Dermis microvascular lymphatic vessel endothelial cell (primary cell): ENCODE data around the gene AKAP13. TPM values are rescaled to one million over a fixed set of nuclear protein-coding genes. Genes with fewer than 3 reads are reported as not detected.

Source experiments
- DNase-seq, 2 donors: peaks; one replicate each; pipeline versions ENCODE4 v3.0.0 to v3.0.0-alpha.2; 2010; ENCODE audit warnings: low read depth in 2 of 2
- total RNA-seq: library from RNA; depleted of rRNA; stranded (reverse); fragments of >200 nt; gene quantifications from 2 replicates; pipeline ENCODE4 v1.2.1, GENCODE V29; 2014

AKAP13 gene
- total RNA-seq, 1 donor from 2014 or later, result 54.7 TPM

DNA sequence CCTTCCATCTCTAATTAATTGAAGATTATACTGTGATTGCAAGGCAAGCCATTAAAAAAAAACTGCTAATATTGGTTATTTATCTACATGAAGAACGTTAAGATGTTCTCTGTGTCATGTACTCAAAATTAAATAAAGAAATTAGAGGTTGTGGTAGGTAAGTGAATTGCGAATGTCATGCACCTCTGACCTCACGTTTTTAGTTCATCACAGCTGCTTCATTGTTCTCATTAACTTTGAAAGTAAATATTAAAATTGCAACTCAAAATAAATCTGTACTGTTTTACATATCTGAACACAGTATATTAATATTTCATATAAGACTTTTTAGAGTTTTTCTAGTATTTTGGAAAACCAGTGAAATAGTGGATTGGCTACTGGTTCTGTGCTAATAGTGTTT is 320.4 kb downstream of the AKAP13 start:
- DNase-seq, result no peak

DNA sequence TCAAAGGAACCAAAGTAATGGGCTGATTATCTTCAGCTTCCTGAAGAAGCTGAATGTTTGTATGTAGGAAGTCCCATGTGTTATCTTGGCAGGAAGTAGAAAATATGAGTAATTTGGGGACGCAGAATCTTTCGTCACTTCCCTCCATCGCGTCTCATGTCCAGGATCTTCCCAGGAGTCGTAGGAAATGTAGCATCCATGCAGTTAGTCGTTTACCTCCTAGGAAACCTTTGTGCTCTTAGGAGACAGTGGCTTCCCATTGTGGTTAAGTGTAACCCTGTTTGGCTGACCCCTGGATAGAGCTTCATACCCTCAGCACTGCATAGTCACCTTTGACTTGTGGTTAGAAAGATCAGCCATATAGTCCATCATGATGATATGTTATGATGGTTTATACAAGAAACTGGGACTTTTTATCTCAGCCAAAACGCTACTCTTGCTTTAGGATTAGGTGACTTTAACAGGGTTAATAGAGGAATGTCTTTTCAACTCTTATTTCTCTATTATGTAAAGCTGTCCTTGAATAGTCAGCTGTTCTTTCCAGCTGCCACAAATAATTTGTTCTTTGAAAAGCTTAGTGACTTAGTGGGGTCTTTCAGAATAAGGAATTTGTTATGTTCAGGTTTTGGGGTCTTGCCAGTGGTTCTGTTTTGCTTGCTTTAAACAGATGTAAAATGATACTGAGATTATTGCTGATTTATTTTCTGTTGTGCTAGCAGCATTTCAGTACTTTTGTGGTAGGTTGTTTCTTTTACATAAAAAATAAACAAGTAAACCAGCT is 322.1 kb downstream of the AKAP13 start:
- peak in 1 of 2 donors; percentile 73 for DNase-seq

DNA sequence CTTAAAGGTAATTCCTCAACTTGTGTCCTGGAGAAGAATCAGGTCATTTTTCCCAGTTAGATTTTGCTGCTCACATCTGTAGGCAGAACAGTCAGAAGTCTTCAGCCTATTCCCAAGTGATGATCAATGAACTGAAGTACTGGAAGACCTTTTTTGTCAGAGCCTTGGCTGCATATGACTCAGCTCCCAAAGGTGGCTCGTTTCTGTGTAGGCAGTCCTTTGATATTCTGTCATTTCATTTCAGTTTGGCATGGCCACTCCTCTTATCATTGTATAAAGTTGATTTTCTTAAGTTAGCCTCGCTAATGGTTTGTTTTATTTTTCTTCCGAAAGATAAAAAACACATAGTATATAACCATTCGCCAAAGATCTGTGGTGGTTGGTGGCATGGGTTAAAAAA is 323.7 kb downstream of the AKAP13 start:
- DNase-seq, result no peak

DNA sequence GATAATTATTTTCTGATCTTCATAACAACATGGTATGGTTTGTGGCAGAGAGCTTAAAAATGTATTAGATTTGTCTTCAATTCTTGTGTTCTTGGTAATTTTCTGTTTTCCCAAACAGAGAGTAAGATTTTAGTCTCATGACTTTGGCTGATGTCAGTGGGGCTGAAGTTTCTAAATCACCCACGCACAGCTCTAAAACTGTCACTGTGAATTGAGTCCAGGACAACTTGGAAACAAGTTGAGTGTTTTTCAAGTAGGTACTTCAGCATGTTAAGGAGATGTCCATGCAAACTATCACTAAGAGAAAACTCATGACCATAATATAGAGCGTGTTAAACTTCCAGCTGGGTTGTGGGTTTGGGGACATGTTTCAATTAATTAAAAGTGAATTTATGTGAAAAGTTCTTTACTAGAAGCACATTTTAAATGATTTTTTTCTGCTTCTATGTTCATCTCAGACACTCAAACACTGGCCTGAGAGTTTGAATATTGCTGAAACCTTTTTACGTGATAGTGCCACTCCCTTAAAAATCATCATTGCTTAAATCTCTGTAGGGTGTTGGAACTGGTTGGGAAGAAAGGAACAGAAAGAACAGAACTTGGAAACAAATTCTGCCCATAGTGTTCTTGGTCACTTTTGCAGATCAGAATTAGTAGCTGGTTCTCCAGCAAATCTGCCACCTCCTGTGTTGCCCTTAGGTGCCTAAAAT is 324.5 kb downstream of the AKAP13 start:
- DNase-seq, result no peak

DNA sequence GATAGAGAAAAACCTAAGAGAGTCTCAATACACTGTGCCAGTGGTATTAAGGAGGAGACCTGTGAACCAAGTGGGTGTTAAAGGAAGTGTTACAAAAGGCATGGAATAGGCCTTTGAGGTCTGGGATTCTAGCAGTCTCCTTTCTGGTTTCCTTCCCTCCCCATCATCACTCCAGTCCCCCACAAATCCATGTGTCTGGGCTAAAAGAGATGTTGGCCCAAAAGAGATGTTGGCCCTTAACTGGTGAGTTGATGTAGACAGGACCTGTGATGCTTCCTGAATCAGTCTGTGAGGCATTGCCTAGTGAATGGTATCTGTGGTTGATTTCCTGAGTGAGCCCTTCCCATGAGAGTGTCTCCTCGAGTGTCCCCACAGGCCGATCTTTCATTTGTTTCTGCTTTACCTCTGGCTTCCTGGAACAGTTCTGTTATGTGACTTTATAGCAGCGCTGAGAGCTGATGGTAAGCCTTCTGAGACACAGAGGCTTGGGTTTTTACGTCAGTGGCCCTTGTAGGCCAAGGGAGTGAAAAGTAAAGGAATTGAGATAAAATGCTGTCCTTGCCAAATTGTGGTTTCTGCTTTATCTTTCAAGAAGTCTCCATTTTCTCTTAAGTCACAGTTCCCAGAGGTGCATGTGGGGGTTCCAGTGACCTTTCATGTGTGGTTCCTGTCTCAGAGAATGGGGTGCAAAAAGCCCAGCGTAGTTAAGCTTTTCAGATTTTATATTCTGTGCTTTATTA is 326.5 kb downstream of the AKAP13 start:
- DNase-seq, result peak in 1 of 2 donors; percentile 56

DNA sequence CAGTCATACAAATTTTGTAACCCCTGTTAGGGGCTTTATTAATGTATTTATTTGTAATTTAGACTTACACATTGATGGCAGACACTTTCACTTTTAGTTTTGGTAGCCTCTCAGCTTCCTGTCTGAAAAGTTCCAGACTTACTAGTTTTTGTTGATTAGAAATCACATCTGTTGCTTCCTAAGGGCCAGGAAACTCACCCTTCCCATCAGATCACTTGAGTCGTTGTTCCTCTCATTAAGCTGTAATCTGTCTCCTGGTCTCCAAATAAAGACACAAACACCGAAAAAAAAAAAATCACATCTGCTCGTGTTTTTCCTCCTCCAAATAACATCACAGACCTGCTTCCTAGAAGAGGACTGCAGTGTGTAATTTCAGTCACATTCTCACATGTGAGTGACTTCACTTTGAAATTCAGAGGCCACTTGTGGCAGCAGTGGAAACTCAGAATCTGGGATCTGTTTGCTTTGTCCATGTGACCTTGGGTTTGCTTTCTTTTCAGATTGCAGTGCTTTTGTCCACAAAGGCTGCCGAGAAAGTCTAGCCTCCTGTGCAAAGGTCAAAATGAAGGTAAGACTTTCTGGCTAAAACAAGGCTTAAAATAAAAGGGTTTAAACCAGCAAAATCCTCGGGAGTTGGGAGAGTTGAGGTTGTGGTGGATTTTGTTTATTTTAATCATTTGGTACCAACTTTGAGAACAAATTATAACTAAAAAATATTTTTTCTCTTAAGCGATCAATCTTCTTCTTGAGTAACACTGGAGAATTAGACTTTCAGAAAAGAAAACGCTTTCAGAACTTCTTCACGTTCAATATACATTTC is 327.3 kb downstream of the AKAP13 start:
- peak; percentile 21 to 84 for DNase-seq

DNA sequence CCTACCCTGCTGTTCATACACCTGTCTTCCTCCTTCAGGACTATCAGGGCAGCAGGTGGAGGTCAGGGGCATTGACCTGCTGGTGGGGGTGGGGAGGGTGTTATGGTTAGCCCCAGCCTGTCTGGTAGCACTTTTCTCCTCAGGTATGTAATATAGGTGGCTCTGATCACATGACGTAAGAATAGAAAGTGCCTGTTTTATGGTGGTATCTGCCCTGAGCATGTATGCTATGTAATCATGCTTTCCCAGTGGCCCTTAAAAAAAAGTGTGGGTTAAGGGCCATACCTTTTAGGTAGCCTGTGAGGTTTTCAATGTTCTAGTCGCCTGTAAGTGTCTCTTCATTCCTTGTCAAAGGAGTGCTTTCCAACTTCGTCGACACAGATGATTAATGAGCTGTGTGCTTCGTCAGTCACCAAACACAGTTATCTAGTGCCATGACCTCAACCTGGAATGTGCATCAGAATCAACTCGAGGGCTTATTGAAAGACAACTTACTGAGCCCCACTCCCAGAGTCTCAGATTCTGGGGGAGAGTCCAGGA is 328.1 kb downstream of the AKAP13 start:
- DNase-seq, result no peak

DNA sequence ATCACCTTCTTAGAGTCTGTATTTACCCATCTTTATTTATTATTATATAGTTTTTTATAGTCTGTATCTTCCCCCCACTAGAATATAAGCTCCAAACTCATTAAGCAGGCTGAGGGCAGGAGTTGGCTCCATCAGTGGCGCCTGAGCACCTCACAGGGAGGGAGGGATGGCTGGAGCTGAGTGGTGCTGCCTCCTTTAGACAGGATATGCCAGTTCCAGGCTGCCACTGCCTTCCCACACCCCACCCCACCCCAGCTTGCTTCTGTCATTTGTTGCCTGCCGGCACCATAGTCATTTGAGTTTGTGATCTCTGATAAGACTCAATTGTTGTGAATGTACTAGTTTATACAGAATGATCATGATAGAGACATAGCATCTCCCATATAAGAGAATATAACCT is 328.8 kb downstream of the AKAP13 start:
- no peak for DNase-seq

DNA sequence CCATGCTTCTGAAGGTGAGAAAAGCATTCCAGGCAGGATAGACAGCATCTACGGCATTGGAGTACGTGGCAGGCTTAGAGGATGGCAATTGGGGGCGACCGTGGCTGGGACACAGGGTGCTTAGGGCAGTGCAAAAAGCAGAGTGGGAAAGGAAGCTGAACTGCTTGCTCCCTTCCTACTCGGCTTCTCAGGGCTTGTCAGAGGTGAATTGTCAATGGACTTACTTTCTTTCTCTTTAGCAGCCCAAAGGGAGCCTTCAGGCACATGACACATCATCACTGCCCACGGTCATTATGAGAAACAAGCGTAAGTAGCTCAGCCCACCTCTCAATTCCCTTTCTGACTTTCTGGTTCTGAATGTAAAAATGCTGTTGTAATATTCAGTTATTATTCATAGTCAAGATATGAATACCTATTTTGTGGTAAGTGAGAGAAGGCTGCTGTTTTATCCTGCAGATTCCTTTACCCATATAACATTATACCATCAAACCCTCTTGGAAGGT is 330.0 kb downstream of the AKAP13 start:
- no peak for DNase-seq

DNA sequence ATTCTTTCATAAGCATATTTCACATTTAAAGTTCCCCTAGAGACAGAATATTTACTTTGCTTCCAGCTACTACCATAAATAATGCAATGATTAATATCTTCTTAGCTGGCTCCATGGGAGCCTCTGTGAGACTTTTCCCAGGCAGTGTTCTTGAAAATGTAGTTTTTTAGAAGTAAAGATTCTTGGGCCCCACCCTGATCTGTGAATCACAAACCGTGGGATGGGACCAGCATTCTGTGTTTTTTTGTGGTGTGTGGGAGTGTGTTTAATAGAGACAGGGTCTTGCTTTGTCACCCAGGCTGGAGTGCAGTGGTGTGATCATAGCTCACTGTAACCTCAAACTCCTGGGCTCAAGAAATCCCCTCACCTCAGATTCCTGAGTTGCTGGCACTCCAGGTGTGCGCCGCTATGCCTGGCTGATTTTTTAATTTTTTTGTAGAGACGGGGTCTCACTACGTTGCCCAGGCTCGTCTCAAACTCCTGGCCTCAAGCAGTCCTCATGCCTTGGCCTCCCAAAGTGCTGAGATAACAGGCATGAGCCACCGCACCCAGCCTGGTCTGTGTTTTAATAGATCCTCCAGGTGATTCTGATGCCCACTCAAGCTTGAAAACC is 331.3 kb downstream of the AKAP13 start:
- DNase-seq, result no peak

DNA sequence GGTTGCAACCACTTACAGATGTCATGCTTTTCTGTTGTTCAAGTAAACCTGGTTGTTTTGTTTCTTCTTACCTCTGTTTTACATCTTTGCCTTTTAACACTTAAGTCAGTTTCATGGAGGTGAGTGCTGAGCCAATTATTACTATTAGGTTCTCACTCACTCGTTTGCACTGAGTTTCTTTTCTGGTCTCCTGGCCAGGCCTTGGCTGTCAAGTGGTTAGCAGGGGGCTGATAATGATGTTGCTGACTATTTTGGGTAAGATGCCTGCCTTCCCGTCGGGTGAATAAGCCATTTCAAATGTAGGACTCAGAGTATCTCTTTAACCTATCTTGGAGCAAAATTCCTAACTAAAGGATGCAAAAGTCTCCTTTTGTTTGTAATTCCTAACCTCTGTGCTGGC is 335.9 kb downstream of the AKAP13 start:
- no peak for DNase-seq

DNA sequence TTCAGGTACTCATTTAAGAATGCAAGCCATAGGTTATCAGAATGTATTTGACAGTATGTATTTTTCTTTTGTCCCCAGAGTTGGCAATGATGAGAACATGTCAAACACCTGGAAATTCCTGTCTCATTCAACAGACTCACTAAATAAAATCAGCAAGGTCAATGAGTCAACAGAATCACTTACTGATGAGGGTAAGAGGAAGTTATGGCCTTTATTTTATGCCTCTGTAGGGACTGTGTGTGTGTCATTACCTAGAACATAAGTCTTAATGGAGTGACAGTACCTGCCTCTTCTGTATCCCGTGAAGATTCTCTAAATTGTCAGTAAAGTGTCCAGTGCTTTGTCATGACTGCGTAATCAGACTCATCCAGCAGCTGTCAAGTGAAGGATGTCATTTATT is 336.8 kb downstream of the AKAP13 start:
- no peak for DNase-seq

DNA sequence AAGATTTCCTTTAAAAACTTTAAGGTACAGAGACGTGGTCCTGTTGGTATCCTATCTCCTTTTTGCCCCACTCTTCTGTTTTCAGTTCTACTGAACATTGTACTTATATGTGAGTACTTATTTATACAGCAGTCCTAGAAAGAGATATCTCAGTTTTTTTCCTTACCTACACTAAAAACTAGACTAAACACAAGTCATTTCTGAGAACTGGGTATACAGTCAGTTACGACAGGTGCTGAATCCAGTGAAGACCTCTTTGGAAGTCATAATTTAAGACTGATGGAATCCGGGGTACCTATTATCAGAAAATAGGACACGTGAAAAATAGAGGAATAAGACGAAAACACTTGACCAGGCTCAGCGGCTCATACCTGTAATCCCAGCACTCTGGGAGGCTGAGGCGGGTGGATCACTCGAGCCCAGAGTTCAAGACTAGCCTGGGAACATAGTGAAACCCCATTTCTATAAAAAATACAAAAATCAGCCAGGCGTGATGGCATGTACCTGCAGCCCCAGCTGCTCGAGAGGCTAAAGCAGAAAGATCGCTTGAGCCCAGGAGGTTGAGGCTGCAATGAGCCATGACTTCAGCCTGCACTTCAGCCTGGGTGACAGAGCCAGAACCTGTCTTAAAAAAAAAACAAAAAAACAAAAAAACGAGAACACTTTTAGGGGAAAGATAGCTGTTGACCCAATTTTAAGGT is 338.0 kb downstream of the AKAP13 start:
- DNase-seq, result no peak

DNA sequence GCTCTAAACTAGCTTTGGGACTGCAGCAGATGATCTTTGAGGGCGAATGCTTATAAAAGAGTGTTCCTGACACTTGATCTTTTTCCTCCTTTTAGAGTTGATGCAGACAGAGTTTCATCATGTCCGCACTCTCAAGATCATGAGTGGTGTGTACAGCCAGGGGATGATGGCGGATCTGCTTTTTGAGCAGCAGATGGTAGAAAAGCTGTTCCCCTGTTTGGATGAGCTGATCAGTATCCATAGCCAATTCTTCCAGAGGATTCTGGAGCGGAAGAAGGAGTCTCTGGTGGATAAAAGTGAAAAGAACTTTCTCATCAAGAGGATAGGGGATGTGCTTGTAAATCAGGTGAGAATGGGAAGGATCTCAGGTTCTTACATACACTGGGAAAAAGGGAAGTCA is 338.6 kb downstream of the AKAP13 start:
- no peak for DNase-seq

DNA sequence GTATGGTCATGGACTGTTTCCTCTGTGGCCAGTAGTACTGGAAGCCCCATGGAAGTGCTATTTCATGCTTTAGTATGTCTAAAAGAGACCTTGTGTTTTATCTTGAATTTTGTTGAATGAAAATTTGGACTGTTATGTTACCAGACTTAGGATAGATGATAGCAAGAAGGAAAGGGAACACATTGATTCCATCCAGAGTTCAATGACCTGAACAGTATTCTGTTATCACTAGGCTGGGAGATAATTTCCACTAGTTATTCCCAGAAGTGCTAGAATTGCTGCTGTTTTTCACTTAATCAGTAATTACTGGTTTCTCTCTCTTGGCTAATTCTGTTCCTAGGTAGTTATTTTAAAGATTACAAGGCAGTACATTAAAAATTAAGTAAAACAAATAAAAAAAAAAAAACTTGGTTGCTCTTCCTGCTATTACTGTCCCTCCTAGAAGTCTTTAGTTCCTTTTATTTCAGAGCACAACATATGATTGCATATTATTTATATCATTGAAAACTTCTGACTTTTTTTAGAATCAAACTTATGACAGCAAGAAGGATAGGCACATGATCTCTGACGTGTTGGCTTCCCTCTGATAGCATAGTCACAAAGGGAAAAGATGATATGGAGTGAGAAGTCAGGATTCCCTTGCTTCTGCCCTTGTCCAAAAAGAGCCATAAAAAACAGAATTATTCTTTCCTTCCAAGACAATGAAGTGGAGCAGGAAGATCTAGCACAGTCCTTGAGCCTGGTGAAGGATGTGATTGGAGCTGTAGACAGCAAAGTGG is 342.2 kb downstream of the AKAP13 start:
- DNase-seq, result no peak

DNA sequence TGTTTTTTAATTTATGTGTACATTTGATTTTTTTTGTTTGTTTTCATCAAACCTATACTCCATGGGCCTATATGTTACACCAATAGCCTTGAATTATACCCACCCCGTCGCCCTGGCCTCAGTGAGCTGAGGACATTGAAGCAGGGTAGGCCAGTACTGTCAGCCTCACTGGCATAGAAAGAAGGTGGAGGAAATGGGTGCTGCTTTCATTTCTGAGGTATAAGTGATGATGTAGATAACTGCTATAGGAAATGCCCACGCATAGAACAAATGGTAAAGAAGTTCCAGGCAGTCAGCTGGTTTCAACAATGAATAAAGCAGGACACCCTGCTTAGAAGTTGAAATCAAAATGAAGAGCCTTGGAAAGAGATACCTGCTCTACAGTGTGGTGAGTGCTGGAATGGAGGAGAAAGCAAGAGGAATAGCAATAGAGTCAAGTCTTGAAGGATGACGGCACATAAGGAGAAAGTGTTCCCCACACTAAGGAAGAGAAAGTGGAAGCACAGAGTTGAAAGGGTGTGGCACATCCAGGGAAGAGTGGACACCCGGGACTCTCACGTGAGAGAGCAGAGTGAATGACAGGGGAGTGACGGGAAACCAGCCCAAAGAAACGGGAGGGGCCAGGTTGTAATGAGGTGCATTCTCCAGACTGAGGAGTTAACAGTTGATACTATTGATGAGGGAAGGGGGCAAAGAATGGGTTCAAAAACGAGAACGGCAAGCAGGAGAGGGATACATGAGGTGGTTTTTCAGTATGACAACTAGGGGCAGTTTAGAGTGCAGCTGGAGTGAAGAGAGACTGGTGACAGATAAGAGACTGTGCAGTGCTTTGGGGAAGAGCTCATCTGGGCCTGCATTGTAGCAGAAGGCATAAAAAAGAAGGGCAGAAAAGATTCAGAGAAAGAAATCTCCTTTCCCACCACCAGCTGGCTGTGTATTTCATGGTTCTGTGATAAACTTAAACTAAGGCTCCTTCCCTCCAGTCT is 343.9 kb downstream of the AKAP13 start:
- no peak for DNase-seq

DNA sequence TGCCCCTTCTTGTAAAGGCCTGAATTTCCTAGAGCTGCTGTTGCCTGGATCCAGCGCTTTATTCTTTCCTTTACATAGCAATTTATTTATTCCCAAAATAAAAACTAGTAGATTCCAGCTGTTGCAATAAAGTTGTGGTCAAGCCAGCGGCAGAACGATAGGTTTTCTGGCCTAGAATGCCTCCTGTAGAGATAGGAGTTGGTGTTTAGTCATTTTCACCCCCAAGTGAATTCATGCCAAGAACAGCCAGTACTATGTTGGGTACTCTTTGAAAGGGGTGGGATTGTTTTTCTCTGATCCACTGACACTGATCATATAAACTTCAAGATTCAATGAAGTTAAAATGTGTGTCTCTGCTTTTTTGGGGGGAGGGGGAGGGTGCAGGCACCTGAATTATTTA is 344.6 kb downstream of the AKAP13 start:
- DNase-seq, result no peak

DNA sequence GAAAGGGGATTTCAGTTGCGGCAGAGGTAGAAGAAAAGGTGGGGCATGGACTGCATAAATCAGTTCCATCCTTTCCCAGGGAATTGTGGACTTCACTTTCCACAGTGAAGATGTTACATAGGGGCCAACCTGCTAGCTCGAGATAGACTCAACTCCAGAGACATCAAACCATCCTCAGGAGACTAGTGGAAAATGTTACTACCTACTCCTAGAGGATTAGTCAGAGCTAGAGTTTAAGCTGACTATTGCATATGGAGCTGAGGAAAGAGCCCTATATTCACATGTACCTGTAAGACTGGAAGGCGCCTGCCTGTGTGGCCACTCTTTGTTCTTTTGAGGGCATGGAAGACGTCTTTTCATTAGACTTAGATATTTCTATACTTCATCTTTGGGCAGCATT is 345.2 kb downstream of the AKAP13 start:
- no peak for DNase-seq
